ENCODE results near the gene IL17RB. TPM values are rescaled to one million over a fixed set of nuclear protein-coding genes. Genes with fewer than 3 reads are reported as not detected.

The IL17RB gene
- total RNA-seq, 1 experiment from 2014 or later = 9.8 TPM

- no CpG with 5 or more reads among the region's 2 CpGs for WGBS (ENCODE audit: extremely low coverage, insufficient read length, low lambda C conversion rate)
- no peak overlapping the region for H3K23ac ChIP-seq (ENCODE audit: insufficient read length, low read depth, low read length)
- H4K20me1 ChIP-seq (ENCODE audit: control insufficient read depth, insufficient read depth, insufficient read length) = no peaks in the 10 kb centered on the region
- no peaks in the 10 kb centered on the region for H3K9me3 ChIP-seq (ENCODE audit: control insufficient read depth, low read depth, low read length)
- H3K9me3 Mint-ChIP-seq = no peaks in the 10 kb centered on the region
- H4K5ac ChIP-seq (ENCODE audit: insufficient read length, low read depth, low read length) = no peak overlapping the region
- peaks cover 0 to 10% (median 0%) of the 10 kb centered on the region in 3 experiments; a peak in 6 of 7 replicates for H3K36me3 Mint-ChIP-seq (ENCODE audit: insufficient read depth in 1 of 3, low read depth in 3 of 3)
- H3K27ac ChIP-seq (ENCODE audit: insufficient read length, low read depth, low read length) = no peak overlapping the region
- no peak overlapping the region for H3K4ac ChIP-seq (ENCODE audit: low read depth, low read length)
- no peaks in the 10 kb centered on the region for H3K27me3 Mint-ChIP-seq (ENCODE audit: low read depth)
- no peak overlapping the region for H3K14ac ChIP-seq (ENCODE audit: insufficient read depth, low read length)
- H3K27ac Mint-ChIP-seq = no peak overlapping the region
- no peak overlapping the region for H4K8ac ChIP-seq (replicated peaks; ENCODE audit: insufficient read length, low read depth, low read length)
- peaks cover 2 to 4% of the 10 kb centered on the region in 2 experiments; a peak in 3 of 4 replicates for H3K4me1 Mint-ChIP-seq
- no peak overlapping the region for H2BK15ac ChIP-seq (ENCODE audit: low read depth, low read length)
- H2AFZ ChIP-seq (ENCODE audit: low read length) = no peak overlapping the region
- no peak overlapping the region for H3K4me2 ChIP-seq (ENCODE audit: insufficient read depth, insufficient read length, low read length)
- H2BK12ac ChIP-seq (ENCODE audit: insufficient read length, low read depth, low read length) = no peak overlapping the region
- no peak overlapping the region for H2AK5ac ChIP-seq (ENCODE audit: insufficient read length, low read length)
- H3K27me3 ChIP-seq (ENCODE audit: insufficient read depth, low read length) = no peaks in the 10 kb centered on the region
- H3K4me3 Mint-ChIP-seq = no peak overlapping the region
- H3K9ac ChIP-seq (ENCODE audit: extremely low read depth, insufficient read length, low read length) = no peak overlapping the region
- H2BK20ac ChIP-seq (ENCODE audit: low read depth, low read length, poor library complexity, severe bottlenecking) = no peak overlapping the region
- no peak overlapping the region for H3T11ph ChIP-seq (ENCODE audit: low read length)
- no peak overlapping the region for H3K18ac ChIP-seq (ENCODE audit: insufficient read length, low read depth, low read length)
- H4K91ac ChIP-seq (ENCODE audit: insufficient read length, low read depth, low read length) = no peak overlapping the region
- no peaks in the 10 kb centered on the region for H3K79me1 ChIP-seq (ENCODE audit: insufficient read depth, low read depth, low read length, poor library complexity, severe bottlenecking)
- no peak for DNase-seq
- no peak overlapping the region for H2BK5ac ChIP-seq (ENCODE audit: insufficient read length, low read length)
- no peaks in the 10 kb centered on the region for H3K79me2 ChIP-seq (ENCODE audit: insufficient read depth, low read length)
- no peak overlapping the region for H2BK120ac ChIP-seq (ENCODE audit: low read depth, low read length, poor library complexity, severe bottlenecking)
- no peaks in the 10 kb centered on the region for H3K4me1 ChIP-seq (ENCODE audit: insufficient read depth, low read length)
- no peak overlapping the region for H3K56ac ChIP-seq (ENCODE audit: insufficient read length, low read depth, low read length)
- no peaks in the 10 kb centered on the region for H3K23me2 ChIP-seq (ENCODE audit: insufficient read length, low read depth, low read length, poor library complexity, severe bottlenecking)
- TF ChIP-seq CTCF (conservative IDR thresholded peaks at IDR 0.05) = no peak
Observed at GRCh38 chr3:53829605-53830004, 16.8 kb upstream of the IL17RB start.

All from H9 (cell line).